Transverse colon (tissue), 4 donors: Measurements from ENCODE around the gene SPDYC. TPM values are rescaled to one million over a fixed set of nuclear protein-coding genes. Genes with fewer than 3 reads are reported as not detected.

ENCODE experiments used
- DNase-seq: peaks from one replicate; pipeline ENCODE4 v3.0.0-alpha.2; 2019
- H3K27ac ChIP-seq, 4 donors: fragments of 200-600 bp; sonication (generic); 2 replicates each; pipeline ENCODE4 v1.5.1; 2016 to 2018; ENCODE audit warnings: inconsistent platforms in 4 of 4
- H3K27me3 ChIP-seq: fragments of 200-600 bp; sonication (generic); 2 replicates; pipeline ENCODE4 v1.5.1; 2017; ENCODE audit warnings: inconsistent platforms
- H3K36me3 ChIP-seq, 4 donors: fragments of 200-600 bp; sonication (generic); 2 replicates each; pipeline ENCODE4 v1.5.1; 2017 to 2019; ENCODE audit warnings: inconsistent platforms in 4 of 4
- H3K4me1 ChIP-seq, 4 donors: fragments of 200-600 bp; sonication (generic); 2 replicates each; pipeline ENCODE4 v1.5.1; 2017 to 2020; ENCODE audit warnings: inconsistent platforms in 4 of 4
- H3K4me3 ChIP-seq, 4 donors: fragments of 200-600 bp; sonication (generic); 1 replicate in 1 of 4; 2 replicates in 3 of 4; pipeline versions ENCODE4 v1.5.1 to v1.6.1; 2017 to 2019; ENCODE audit warnings: inconsistent platforms in 4 of 4
- H3K9me3 ChIP-seq, 2 donors: fragments of 200-600 bp; sonication (generic); 2 replicates each; pipeline ENCODE4 v1.5.1; 2017 to 2019; ENCODE audit warnings: inconsistent platforms in 2 of 2
- EP300 ChIP-seq: sonication (generic); formaldehyde crosslinking; IDR thresholded peaks from one replicate; pipeline ENCODE4 v1.6.1; 2017; ENCODE audit warnings: antibody characterized with exemption, low read depth
- POLR2A ChIP-seq: fragments of 450-650 bp; IDR thresholded peaks from one replicate; pipeline ENCODE4 v1.6.1; 2016; ENCODE audit warnings: antibody characterized with exemption, mild to moderate bottlenecking, moderate library complexity
- POLR2AphosphoS5 ChIP-seq, 3 donors: sonication (generic); formaldehyde crosslinking; IDR thresholded peaks; one replicate each; pipeline ENCODE4 v1.6.1; 2016; ENCODE audit warnings: antibody characterized with exemption in 3 of 3
- WGBS, 2 donors: methylation state at CpG; one replicate each; pipeline ENCODE4 v1.1.5; 2018; ENCODE audit warnings: low coverage in 1 of 2; 5-methylcytosine and 5-hydroxymethylcytosine counted together
- in situ Hi-C, 4 donors: fragments of 200-750 bp; cut with MboI; loops; one replicate each; pipeline versions ENCODE4 v1.15.0 to v1.15.1; 2017; ENCODE audit warnings: low sequenced_read_pairs in 3 of 4, low pct_ligation_motif_present in 1 of 4, low pct_unique_long_range_greater_than_20kb in 1 of 4
- intact Hi-C: fragments of 100-400 bp; cut with DNase I; formaldehyde crosslinking; loops from one replicate; pipeline ENCODE4 v1.15.1; 2023; ENCODE audit warnings: low total_unique reads
- total RNA-seq, 4 donors: library from RNA; depleted of rRNA; stranded (reverse); fragments of >200 nt; gene quantifications; one replicate each; pipeline ENCODE4 v1.1.0, GENCODE V29; 2016
- TF ChIP-seq, protein P1 (sequence below), 5 experiments: fragments of 200-600 bp in 3 of 5; fragments of 450-650 bp in 2 of 5; sonication (generic) in 3 of 5; IDR thresholded peaks; 1 replicate in 2 of 5; 2 replicates in 3 of 5; pipeline ENCODE4 v1.5.1; 2016 to 2017; ENCODE audit warnings: antibody characterized with exemption in 5 of 5, inconsistent platforms in 3 of 5, mild to moderate bottlenecking in 2 of 5, moderate library complexity in 1 of 5

Gene SPDYC
- total RNA-seq, 4 donors from 2014 or later, result not detected

DNA sequence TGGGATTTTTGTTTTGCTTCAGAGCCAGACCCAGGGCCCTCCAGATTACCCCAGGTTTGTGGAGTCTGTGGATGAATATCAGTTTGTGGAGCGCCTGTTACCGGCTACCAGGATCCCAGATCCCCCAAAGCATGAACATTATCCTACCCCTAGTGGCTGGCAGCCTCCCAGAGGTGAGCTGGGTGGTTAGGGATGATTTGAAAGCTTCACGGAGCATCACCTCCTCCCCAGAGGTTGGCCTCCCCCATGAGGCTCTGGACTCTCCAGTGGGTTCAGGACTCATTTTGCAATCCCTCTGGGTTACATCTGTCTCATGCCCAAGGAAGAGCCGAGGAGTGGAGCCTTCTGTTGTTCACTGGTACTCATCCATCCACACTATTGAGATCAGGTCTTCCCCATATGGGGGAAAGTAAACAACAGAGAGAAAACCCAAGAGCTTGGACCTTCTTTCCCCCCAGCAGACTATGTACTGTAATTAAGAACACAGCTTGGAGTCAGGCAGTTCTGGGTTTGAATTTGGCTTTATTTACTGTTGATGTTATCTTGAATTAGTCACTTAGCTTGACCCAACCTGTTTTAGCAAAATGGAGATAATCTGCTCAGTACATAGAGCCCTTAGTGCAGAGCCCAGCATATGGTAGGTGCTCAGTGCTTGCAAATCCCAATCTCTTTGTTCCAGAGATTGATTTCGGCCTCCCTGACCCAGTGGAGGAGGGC, 45.4 kb upstream of the SPDYC start:
- in situ Hi-C loops, result no loop called here

DNA sequence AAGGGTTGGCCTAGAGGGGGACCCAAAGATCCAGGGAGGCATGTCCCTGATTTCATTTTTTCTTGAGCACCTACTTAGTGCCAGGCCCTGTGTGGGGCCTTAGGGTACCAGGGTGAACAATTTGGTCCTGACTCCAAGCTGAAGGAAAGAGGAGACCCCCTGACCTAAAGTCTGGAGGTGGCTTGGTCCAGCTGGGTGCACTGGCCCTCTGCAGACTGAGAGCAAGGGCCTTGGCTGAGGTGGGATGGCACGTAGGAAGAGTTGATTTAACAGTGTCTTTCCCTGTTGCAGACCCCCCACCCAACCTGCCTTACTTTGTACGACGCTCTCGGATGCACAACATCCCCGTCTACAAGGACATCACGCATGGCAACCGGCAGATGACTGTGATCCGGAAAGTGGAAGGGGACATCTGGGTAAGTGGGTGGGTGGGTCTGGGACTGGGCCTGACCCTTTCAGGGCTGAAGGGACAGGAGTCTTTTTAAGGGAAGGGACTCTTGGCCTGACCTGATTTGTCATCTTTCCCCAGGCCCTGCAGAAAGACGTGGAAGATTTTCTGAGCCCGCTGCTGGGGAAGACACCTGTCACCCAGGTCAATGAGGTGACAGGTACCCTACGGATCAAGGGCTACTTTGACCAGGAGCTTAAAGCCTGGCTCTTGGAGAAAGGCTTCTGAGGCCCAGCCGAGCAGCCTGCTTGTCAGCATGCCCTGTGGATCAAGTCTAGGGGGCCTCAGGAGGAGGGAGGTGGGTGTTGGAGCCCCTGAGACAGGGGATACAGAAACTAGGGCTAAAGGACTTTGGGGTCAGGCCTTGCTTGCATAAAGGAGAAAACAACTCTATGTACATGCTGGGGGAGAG, 44.6 kb upstream of the SPDYC start:
- Histone ChIP-seq H3K27ac (no peak overlapping the region), H3K4me3 (no peak overlapping the region), H3K36me3 (peaks cover 0 to 60% (median 29%) of the 10 kb centered on the region in 4 donors), H3K9me3 (no peaks in the 10 kb centered on the region), H3K27me3 (no peaks in the 10 kb centered on the region), H3K4me1 (peaks cover 11 to 22% (median 18%) of the 10 kb centered on the region in 4 donors)
- no peak for TF ChIP-seq POLR2AphosphoS5 (IDR thresholded peaks at IDR 0.05)
- TF ChIP-seq POLR2A, result no peak
- TF ChIP-seq, protein P1, sequence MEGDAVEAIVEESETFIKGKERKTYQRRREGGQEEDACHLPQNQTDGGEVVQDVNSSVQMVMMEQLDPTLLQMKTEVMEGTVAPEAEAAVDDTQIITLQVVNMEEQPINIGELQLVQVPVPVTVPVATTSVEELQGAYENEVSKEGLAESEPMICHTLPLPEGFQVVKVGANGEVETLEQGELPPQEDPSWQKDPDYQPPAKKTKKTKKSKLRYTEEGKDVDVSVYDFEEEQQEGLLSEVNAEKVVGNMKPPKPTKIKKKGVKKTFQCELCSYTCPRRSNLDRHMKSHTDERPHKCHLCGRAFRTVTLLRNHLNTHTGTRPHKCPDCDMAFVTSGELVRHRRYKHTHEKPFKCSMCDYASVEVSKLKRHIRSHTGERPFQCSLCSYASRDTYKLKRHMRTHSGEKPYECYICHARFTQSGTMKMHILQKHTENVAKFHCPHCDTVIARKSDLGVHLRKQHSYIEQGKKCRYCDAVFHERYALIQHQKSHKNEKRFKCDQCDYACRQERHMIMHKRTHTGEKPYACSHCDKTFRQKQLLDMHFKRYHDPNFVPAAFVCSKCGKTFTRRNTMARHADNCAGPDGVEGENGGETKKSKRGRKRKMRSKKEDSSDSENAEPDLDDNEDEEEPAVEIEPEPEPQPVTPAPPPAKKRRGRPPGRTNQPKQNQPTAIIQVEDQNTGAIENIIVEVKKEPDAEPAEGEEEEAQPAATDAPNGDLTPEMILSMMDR (IDR thresholded peaks at IDR 0.05), result no peak
- DNase-seq, result no peak
- WGBS, 2 donors, result 93% methylated on average over 12 of the region's 12 CpGs; no CpG with 5 or more reads in 1 of the 2 donors
- intact Hi-C loops, result no loop called here
- in situ Hi-C loops, result no loop called here

More for the DNA sequence above, 45.4 kb upstream of the SPDYC start:
- TF ChIP-seq EP300, result no peak
- TF ChIP-seq POLR2AphosphoS5 (IDR thresholded peaks at IDR 0.05), result no peak
- TF ChIP-seq, protein P1 (IDR thresholded peaks at IDR 0.05), result no peak
- Histone ChIP-seq H3K4me1 (peaks cover 11 to 26% (median 18%) of the 10 kb centered on the region in 4 donors), H3K27ac (no peak overlapping the region), H3K4me3 (no peak overlapping the region), H3K27me3 (no peaks in the 10 kb centered on the region), H3K9me3 (no peaks in the 10 kb centered on the region), H3K36me3 (peaks cover 0 to 60% (median 26%) of the 10 kb centered on the region in 4 donors)
- WGBS, 2 donors, result 91% methylated on average over 5 of the region's 5 CpGs; no CpG with 5 or more reads in 1 of the 2 donors
- intact Hi-C loops, result no loop called here
- no peak for DNase-seq

DNA sequence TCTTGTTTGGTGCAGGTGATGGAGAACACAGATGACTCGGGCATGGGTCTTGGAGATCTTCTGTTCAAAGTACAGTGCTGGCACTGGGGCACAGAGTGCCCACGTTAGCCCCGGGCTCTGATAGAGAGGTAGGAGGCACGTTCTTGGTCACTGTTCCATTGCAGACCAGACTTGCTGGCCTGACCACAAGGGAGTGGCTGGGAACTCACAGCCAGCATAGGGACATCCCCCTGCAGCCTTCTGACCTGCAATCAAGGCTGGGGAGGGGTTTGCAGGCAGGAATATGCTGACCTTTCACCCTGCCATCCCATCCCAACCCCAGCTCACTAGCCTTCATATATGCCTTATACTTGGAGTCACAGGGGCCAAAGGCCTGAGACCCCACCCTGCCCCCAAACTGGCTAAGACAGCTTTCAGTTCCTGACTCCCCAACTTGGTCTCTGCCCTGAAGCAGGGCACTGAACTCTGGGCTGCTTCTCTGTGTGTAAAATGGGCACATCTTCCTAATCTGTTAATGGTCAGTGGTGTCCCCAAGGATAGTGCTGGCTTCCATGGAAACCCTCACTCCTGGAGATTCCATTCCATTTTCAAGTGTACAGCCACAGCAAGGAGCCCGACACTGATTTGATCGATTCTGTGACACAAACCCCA, 43.3 kb upstream of the SPDYC start:
- TF ChIP-seq, protein P1 (IDR thresholded peaks at IDR 0.05), result no peak
- TF ChIP-seq POLR2AphosphoS5 (IDR thresholded peaks at IDR 0.05), result no peak
- no peak for TF ChIP-seq POLR2A
- no peak for TF ChIP-seq EP300
- in situ Hi-C loops (no loop called here), intact Hi-C loops (no loop called here)
- H3K36me3 ChIP-seq, result peaks cover 0 to 69% (median 33%) of the 10 kb centered on the region in 4 donors
- H3K27me3 ChIP-seq, result no peaks in the 10 kb centered on the region
- H3K4me3 ChIP-seq, result no peak overlapping the region
- peaks cover 5 to 12% (median 9%) of the 10 kb centered on the region in 4 donors for H3K4me1 ChIP-seq
- no peaks in the 10 kb centered on the region for H3K9me3 ChIP-seq
- WGBS, 2 donors, result 87% methylated on average over 5 of the region's 6 CpGs; no CpG with 5 or more reads in 1 of the 2 donors
- no peak overlapping the region for H3K27ac ChIP-seq
- DNase-seq, result no peak
